IPS DF 19.7 (cell line): ENCODE data around the gene METTL25.

Experiments
- DNase-seq: peaks from one replicate; pipeline ENCODE4 v3.0.0-alpha.2; 2013; ENCODE audit warnings: low read depth, low spot score

METTL25 gene

GRCh38 chr12:82400819-82401218 is 42.5 kb downstream of the METTL25 start:
- no peak for DNase-seq

DNA sequence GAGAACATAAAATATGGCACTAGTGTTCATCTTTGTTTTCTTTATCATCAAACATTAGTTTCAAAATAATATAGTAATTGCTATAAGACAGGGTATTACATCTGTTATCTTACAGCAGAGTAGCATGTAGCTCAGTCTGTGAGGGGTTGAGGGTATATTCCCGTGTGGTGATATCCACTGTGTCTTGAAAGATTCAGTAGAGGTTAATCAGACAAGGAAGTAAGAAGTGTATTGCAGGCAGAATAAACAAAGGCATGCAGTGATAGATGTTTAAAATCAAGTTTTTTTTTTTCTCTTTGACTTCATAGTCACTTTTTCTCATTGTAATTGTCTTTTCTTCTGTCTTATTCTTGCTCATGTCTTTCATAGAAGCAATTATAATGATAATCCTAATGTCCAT is 48.3 kb downstream of the METTL25 start:
- DNase-seq: no peak

- DNase-seq: no peak
These were observed 49.2 kb downstream of the METTL25 start for GRCh38 chr12:82407481-82407880.

DNA sequence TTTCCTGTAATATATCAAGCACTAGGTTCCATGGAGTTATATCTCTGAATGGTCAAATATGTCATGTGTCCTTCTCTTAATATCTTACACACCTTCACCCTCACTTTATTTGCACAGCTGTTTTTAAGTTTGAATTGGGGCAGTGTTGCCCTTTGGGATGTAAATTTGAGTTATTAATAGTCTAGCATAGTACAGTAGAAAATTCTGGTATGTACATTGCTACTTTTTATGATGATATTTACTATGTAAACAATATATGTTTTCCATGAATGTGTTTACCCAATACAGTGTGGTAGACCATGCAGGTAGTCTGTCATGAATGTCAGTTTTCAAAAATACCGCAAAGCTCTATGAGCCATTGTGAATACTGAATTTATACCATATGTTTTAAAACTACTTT is 50.5 kb downstream of the METTL25 start:
- DNase-seq: no peak

DNA sequence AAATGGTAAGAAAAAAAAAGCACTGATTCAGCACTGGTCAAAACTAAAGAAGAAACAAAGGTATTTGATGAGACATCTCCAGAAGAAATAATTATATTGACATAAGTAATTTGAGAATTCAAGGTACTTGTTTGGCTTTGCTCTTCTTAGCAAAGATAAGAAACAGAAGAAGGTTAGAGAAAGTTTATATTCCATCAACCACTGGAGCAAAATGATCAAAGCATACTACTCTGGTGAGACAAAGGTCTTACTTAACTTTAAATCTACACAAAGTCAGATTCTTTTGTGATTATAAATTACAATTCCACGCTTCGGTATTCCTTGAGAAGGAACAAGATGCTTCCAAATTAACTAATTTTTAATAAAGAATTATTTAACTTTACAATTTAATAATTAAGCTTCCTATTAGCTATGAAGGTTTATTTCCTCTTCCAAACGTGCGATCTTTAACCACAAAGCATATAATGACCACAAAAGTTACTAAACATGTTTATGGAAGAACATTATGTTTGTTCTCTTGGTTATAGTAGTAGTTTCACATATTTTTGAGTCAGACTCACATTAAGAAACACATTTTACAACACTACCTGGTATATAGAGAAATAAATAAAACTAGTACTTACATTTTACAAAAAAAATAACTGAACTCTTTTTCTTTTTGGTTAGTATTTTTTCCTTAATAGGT is 53.4 kb downstream of the METTL25 start:
- DNase-seq: no peak

GRCh38 chr12:82412246-82412645 is 53.9 kb downstream of the METTL25 start:
- no peak for DNase-seq

DNA sequence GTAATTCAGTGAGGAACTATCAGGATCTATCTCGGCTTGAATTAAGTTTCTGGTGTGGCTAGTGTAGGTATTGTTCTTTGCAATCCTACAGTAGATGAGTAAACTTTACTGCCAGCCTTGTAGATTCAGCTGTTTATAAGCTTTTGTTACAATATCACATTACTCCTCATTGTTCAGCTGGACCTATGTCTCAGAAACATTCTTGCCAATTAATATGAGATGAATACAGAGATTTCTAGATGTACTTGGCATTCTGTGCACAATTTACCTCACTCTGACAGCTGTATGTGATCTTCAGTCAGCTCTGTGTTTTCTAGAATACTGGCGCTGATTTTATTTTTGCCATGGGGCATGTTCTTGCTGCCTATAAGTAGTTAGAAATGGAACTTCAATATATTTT is 55.7 kb downstream of the METTL25 start:
- DNase-seq: no peak

DNA sequence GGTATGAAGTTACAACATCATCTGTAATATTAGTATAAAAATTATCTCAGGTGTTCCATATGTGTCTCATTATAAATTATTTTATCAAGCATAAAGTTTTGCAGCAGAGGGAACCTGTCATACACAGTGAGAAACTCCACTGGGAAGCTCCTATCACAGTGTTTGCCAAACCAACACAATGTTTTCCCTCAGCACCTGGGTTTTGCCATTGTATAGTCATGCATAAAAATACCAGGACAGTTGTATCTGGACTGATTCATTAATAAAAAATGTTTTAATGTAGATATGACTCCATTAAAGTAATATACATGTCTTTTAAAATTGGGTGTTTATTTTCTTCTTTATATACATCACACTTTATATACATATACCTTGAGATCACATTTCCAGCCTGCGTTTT is 56.6 kb downstream of the METTL25 start:
- no peak for DNase-seq

DNA sequence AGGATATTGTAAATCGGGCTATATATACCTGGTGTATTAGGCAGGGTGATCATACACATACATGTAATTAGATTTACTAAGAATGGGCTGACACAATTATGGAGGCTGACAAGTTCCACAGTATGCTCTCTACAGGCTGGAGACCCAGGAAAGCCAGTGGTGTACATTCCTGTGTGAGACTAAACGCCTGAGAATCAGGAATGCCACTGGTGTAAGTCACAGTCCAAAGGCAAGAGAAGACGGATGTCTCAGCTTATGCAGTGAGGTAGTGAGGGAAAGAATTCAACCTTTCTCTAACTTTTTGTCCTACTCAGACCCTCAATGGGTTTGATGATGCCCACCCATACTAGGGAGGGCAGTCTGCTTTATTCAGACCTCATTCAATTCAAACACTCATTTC is 57.1 kb downstream of the METTL25 start:
- no peak for DNase-seq

DNA sequence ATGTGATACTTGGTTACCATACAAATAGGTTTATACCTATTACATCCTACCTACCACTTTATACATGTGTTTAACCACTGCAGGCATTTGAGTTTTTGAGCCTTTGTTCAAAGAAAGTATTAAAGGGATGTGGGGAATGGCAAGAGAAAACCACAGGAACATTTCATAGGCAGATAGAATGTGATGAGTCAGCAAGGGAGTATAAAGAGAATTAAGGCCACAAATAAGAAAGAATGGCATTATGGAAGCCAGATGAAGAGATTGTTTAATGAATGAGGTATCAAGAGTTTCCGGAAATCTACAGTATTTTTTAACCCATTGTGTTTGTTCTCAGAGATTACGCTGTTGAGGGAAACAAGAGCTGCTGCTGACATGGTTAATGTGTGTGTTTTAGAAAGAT is 66.9 kb downstream of the METTL25 start:
- no peak for DNase-seq

DNA sequence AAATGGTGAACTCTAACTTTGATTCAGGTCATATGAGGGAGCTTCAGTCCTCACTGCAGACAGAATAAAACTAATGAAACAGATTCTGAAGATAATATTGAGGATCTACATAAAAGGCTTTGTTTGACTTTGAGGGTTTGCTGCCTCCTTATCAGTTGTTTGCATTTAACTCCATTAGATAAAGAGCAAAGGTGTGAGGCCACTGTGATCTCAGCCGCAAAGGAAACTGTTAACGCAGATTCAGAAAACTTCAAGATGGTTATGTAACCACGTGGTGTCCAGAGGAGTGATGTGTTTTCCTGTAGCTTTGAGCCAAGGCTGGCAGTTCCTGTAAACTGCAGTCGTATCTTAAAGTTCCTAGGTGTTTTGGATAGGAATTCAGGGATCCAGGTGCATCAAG is 67.8 kb downstream of the METTL25 start:
- no peak for DNase-seq

GRCh38 chr12:82426586-82426985 is 68.3 kb downstream of the METTL25 start:
- no peak for DNase-seq

DNA sequence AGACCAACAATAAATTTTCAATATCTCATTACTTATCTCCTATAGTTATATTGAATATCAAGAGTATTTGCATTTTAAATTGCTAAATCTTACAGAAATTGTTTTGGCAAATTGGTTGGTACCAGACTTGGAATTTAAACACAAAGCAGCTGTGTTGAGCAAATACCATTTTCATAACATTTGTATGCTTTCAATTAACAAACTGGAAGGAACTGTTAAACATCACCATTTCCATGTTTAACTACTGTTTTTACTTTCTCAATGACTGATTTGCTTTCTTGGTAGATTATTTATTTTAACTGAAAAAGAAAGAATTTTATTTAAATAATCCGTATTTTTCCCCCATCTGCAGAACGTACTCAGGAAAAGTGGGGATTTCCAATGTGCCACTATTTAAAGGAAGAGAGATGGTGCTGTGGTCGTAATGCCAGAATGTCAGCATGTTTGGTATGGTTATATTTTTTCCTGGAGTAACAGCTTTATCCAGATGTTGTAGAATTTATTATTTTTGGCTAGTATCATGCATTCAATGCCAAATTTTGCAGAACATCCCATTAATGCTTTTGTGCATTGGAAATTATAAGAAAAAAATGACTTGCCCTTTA is 72.3 kb downstream of the METTL25 start:
- no peak for DNase-seq

DNA sequence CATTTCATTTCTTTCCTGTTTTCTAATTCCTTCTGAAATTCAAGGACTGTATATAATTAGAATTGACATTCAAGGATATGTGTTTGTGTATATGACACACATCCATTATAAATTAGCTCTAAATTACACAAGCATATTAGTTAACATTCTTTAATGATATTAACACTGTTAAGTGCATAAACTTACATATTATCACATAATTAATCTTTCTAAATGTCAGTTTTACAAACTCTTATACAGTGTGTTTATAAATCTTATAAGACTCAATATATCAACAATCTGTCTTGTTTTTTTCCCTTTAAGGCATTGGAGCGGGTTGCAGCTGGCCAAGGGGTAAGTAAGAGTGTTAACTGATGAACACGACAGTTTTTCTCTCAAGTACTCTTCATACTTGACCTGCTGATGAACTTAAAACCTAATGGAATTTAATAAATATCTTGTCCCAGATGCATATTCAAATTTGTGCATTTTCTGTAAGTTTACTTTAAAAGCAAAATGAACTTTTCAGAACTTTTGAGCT is 76.1 kb downstream of the METTL25 start:
- DNase-seq: no peak

- no peak for DNase-seq
These were observed 78.0 kb downstream of the METTL25 start for GRCh38 chr12:82436354-82436753.

DNA sequence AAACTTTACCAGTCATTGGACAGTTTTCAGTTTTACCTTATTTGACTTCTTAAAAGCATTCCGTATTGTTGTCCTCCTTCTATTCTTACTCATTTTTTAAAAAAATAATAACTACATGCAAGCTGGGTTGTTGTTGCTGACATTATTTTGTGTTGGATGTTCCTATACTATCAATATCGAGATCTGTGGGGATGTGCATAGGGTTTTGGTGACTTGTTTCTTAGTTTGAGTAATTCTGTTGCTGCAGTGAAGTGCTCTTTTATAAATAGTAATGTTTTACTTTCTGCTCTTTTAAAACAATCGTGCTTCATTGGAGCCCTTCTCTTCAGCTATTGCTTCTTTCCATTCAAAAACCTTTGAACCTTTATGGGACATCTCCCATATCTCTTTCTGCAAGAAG is 79.4 kb downstream of the METTL25 start:
- DNase-seq: no peak

GRCh38 chr12:82438356-82438755 is 80.0 kb downstream of the METTL25 start:
- DNase-seq: no peak

DNA sequence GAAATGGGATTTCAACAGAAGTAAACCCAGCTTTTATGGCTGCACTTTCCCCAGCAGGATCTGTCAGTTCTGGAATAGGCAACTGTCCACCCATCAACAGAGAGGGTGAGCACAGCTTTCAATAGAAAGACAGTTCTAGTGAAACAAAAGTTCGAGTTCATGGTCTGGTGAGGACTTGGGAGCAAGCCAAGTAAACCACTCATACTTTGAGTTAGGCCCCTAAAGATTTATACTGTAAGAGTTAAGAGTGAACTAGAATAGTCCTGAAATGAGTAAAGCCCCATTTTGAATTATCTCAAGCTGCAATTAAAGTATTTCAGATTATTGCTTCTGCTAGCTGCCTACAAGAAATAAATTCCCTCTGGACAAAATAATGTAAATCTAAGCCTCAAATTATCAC is 82.6 kb downstream of the METTL25 start:
- no peak for DNase-seq

DNA sequence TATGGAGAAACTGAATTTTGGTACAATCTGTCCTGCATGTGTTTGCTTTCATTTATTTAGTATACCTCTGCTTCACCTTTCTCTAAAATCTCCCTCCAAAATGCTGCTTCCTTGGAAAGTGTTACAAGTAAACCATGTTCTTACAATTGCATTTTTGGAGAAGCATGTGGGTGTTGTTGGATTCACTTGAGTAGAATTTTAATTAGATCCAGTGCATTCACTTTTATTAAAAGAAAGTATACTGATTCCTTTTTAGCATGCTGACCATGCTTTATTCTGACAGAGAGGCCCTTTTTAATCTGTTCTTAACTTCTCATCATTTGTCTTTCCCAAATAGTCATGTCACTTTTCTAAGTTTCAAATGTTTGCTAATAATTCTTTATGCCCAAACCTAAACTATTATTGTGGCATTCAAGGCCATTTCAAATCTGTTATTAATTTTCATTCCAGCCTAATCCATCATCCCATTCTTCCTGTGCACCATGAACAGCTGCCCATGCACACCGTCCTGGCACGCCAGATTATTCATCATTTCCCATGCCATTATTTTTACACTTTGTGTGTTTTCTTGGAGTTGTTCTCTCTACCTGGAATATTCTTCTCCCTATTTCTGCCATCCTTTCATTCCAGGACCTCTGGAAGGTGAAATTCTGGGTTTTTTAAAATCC is 90.7 kb downstream of the METTL25 start:
- no peak for DNase-seq

DNA sequence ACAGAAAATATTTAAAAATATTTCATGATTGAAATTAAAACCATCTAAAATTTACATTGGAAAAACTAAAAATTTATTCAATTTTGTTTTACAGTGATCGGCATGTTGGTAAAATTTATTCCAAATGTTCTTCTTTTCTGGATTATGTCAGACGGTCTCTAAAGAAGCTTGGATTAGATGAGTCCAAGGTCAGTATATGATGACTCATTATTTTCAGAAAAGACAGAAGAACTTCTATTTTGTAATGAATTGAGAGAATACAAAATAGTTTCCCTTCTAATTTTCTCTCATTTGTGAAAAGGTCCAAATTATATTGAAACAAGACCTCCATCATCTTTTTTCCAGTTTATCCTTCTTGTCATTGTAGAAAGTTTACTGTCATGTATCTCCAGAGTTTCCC is 98.3 kb downstream of the METTL25 start:
- DNase-seq: no peak

DNA sequence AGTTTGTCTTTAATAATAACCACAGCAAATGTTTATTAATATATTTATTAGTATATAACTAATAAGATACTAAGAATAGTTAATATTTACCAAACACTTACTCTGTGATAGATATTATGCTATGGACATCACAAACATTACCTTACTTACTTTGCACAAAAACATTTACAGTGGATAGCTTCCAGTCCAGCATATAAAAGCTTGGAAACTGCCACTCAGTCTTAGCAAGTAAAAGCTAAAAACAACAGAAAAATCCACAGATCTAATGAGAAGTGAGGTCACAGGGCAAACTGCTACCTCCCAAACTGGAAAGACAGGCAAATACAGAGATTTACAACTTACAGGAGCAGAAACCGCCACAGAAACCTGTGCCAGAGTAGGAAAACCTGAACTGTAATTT is 99.8 kb downstream of the METTL25 start:
- no peak for DNase-seq

- no peak for DNase-seq
These were observed 103.1 kb downstream of the METTL25 start for GRCh38 chr12:82461393-82461792.

DNA sequence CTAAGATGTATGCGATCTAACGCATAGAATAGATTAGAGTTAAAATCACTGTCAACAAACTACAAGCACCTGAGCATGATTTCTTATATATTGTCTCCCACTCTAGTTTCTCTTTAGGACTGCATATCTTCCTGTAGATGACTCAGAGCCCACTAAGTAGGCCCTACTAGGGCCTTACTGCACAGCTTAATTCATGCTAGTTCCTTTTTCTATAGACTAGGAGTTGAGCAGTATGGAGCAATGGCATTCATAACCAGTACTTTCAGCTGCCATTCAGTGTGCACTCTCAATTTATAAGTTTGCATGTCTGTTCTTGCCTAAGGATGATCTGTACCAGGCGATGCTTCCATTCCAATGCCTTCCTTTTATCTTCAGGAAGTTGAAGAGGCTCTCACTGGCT is 103.5 kb downstream of the METTL25 start:
- DNase-seq: no peak
